ENCODE results near the gene SESTD1.
A peak's percentile ranks its signal among the peaks of the same experiment; 100 is the strongest.
"Not testable (repeated sequence)": the region's sequence is repeated elsewhere in the genome, so short reads cannot be mapped to it uniquely, and the experiment has no call there.

Gene SESTD1

DNA sequence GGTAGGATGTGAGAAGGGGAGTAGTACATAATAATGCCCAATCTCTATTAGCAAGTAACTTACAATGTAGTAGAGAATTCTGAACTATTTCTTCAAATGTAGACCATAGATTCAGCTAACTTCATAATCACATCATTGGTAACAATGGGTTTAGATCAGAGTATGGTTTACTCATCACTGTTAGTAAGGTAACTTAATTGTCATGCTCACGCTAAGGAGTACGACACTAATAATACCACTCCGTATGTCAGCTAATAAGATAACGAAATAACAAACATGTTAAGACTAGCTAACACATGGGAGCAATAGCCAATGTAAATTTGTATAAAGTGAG, 158.3 kb downstream of the SESTD1 start:
- DNase-seq (ENCODE audit: low read depth) = no peak

GRCh38 chr2:179104736-179105135, 159.9 kb downstream of the SESTD1 start:
- peak; percentile 73 for DNase-seq (ENCODE audit: low read depth)

DNA sequence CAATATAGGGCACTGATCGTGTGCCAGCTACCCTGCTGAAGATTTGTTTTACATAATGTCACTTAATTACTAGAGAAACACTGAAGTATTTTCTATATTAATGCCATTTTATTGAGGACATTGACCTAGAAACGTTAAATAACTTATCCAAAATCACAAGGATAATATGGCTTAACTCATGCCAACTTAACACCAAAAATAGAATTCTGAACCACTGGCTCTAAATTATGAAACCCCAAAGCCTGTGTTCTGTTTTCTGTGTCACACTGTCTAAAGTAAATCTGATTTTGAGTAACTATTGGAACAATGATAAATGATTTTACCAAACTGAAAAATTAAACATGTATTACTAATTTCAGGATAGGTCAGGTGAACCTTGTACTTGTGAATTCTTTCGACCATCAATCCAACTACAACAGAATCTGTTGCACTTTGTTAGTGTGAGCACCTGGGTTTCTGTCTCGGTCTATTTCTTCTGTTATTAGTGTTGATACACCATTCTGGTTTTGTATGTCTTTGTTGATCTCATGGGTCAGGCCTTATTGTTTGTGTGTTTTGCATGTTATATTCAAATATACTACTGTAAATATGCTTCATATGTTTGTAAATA, 166.4 kb downstream of the SESTD1 start:
- no peak for DNase-seq (ENCODE audit: low read depth)

DNA sequence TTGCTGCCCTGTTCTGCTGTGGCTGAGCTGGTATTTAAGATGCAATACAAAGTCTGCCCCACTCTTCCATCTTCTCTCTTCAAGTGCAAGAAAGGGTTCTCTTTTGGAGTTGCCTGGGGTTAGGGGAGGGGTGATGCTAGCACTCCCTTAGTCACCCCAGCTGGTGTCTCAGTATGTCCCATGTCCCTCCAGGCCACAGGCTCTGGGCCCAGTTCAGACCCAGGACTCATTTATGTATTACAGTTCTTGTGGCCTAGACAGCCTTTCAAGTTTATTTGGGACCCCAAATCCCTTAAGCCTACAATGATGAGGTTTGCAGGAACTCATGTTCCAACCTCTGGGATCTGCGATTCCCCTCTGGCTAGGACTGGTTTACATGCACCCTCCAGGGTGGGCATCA, 167.5 kb downstream of the SESTD1 start:
- no peak for DNase-seq (ENCODE audit: low read depth)

DNA sequence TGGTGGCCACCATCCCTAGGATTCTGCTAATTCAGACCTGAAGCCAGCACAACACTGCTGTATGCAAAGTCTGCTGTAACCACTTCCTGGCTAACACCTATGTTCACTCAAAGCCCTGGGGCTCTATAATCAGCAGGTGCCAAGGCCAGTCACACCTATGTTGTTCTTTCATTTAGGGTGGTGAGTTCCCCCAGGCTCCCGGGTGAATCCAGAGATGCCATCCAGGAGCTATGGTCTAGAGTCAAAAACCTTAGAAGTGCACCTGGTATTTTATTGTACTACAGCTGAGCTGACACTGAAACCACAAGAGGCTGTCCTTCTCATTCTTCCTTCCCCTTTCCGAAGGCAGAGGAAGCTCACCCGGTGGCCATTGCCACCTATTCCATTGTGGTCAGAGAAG, 168.5 kb downstream of the SESTD1 start:
- no peak for DNase-seq (ENCODE audit: low read depth)

DNA sequence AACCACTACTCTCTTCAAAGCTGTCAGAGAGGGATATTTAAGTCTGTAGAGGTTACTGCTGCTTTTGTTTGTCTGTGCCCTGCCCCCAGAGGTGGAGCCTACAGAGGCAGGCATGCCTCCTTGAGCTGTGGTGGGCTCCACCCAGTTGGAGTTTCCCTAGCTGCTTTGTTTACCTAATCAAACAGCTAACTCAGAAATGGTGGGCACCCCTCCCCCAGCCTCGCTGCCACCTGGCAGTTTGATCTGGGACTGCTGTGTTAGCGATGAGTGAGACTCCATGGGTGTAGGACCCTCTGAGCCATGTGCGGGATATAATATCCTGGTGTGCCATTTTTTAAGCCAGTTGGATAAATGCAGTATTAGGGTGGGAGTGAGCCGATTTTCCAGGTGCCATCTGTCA, 171.7 kb downstream of the SESTD1 start:
- not testable (repeated sequence) for DNase-seq (ENCODE audit: low read depth)

- DNase-seq (ENCODE audit: low read depth) = no peak
These were observed 181.9 kb downstream of the SESTD1 start for GRCh38 chr2:179082697-179083096.

DNA sequence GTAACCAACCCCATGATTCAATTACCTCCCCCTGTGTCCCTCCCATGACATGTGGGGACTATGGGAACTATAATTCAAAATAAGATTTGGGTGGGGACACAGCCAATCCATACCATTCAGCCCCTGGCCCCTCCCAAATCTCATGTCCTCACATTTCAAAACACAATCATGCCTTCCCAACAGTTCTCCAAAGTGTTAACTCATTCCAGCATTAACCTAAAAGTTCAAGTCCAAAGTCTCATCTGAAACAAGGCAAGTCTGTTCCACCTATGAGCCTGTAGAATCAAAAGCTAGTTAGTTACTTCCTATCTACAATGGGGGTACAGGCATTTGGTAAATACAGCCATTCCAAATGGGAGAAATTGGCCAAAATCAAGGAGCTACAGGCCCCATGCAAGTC, 182.7 kb downstream of the SESTD1 start:
- no peak for DNase-seq (ENCODE audit: low read depth)

DNA sequence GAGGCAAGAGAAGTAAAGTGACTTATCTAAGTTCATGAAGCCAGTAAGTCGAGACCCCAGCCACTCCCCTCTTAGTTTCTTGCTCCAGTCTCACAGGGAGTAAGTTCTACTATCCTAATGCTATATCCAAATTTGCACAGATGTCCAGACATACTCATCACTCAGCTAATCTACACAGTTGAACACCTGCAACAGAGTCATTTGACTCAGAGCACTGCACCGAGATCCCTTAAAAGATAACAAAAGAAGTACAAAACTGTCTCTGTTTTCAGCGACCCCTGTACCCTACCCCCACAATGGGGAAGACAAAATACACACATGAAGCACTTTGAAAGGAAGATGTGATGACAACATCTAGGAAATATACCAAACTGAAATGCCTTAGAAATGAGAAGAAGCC, 192.1 kb downstream of the SESTD1 start:
- no peak for DNase-seq (ENCODE audit: low read depth)

GRCh38 chr2:179071810-179072355, 192.7 kb downstream of the SESTD1 start:
- no peak for DNase-seq (ENCODE audit: low read depth)

DNA sequence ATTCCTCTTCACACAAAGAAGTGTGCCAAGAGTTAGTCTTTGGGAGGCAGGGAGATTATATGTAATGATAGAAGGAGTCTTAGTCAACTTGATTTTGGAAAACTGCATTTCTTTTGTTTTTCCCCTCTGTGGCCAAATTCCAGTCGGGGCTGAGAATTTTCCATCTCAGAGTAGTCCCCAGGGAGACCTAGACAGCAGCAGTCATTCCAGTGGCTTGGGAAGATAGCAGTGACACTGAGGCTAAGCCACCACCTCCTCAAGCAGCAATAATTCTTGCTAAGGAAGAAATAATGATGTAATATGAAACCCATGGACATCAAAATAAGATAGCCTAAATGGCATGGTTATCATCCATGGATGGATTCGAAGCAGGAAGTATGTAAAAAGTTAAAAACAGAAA, 193.7 kb downstream of the SESTD1 start:
- DNase-seq (ENCODE audit: low read depth) = no peak

- DNase-seq (ENCODE audit: low read depth) = no peak
These were observed 194.9 kb downstream of the SESTD1 start for GRCh38 chr2:179069685-179070084.

GRCh38 chr2:179068991-179069643, 195.5 kb downstream of the SESTD1 start:
- DNase-seq (ENCODE audit: low read depth) = no peak

DNA sequence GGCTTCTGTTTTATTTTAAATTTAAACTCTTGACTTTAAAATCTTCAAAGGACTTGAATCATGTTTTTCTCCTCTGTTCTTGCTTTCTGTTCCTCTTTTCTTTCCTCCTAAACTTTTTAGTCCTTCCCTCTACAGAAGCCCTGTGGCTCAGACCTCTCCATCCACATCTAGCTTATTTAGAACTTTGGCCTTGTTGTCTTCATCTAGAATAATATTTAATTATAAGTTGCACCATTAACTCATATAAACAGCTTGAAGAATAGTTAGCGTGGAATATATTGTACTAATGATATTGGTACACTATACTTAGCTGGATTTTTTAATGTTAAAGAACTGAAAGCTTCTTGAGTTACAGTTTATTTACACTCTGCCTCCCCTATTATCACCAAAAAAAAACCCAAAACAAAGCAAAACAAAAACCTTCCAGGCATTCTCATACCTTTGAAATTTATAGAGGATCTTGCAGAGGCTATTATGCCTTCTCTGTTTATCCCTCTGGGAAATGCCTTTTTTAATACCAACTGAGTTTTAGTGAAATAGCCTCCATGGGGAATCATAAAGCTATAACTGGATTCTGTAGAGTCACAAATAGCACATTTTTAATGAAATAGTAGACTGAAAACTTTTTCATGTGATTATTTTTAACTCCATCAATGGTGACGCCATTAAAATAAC, 205.5 kb downstream of the SESTD1 start:
- no peak for DNase-seq (ENCODE audit: low read depth)

GRCh38 chr2:179057737-179058136, 206.9 kb downstream of the SESTD1 start:
- DNase-seq (ENCODE audit: low read depth) = no peak

DNA sequence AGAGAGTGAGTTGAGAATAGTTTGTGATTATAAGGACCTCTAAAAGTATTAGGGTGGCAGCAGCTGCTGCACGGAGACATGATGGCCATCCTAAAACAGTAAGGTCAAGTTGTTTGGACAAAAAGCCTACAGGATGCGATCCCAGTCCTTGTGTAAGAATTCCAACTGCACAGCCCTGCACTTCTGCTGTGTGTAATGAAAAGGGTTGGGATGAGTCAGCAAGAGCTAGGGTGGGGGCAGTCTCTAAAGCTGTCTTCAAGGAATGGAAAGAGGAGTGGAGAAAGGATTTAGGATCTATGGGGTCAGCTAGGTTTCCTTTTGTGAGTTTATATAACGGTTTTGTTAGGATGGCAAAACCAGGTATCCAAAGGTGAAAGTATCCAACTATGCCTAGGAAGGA, 211.1 kb downstream of the SESTD1 start:
- not testable (repeated sequence) for DNase-seq (ENCODE audit: low read depth)

Data from iris pigment epithelial cell (primary cell).